HEK293 (cell line): ENCODE results near the gene NFE2L2.

Experiments
- FEZF1 ChIP-seq: fragments of 450-650 bp; formaldehyde crosslinking; IDR thresholded peaks from 2 replicates; pipeline ENCODE4 v1.5.1; 2016; ENCODE audit warnings: missing biosample characterization, missing genetic modification characterization
- HOXA7 ChIP-seq: sonication (generic); formaldehyde crosslinking; IDR thresholded peaks from 2 replicates; pipeline ENCODE4 v1.8.1; 2022; ENCODE audit warnings: missing genetic modification reagents, borderline replicate concordance
- KLF1 ChIP-seq: fragments of 450-650 bp; formaldehyde crosslinking; IDR thresholded peaks from 2 replicates; pipeline ENCODE4 v1.5.1; 2016; ENCODE audit warnings: missing biosample characterization, missing genetic modification characterization
- KLF8 ChIP-seq: fragments of 450-650 bp; formaldehyde crosslinking; IDR thresholded peaks from 2 replicates; pipeline ENCODE4 v1.5.1; 2016; ENCODE audit warnings: missing biosample characterization, missing genetic modification characterization
- MYNN ChIP-seq: fragments of 450-650 bp; formaldehyde crosslinking; IDR thresholded peaks from 2 replicates; pipeline ENCODE4 v1.5.1; 2016; ENCODE audit warnings: missing biosample characterization, missing genetic modification characterization, borderline replicate concordance
- ZBTB1 ChIP-seq: fragments of 450-650 bp; formaldehyde crosslinking; IDR thresholded peaks from 2 replicates; pipeline ENCODE4 v1.5.1; 2016; ENCODE audit warnings: missing biosample characterization, missing genetic modification characterization
- ZBTB6 ChIP-seq: fragments of 450-650 bp; formaldehyde crosslinking; IDR thresholded peaks from 2 replicates; pipeline ENCODE4 v1.5.1; 2017; ENCODE audit warnings: missing biosample characterization, missing genetic modification characterization
- ZBTB7A ChIP-seq: fragments of 450-650 bp; formaldehyde crosslinking; IDR thresholded peaks from 2 replicates; pipeline ENCODE4 v1.5.1; 2016; ENCODE audit warnings: low read depth, missing biosample characterization, missing genetic modification characterization
- ZEB2 ChIP-seq: fragments of 450-650 bp; formaldehyde crosslinking; IDR thresholded peaks from 2 replicates; pipeline ENCODE4 v1.5.1; 2016; ENCODE audit warnings: missing biosample characterization, missing genetic modification characterization
- ZNF10 ChIP-seq: fragments of 450-650 bp; formaldehyde crosslinking; IDR thresholded peaks from 2 replicates; pipeline ENCODE4 v1.5.1; 2017; ENCODE audit warnings: missing biosample characterization, missing genetic modification characterization
- ZNF121 ChIP-seq: fragments of 450-650 bp; formaldehyde crosslinking; IDR thresholded peaks from 2 replicates; pipeline ENCODE4 v1.5.1; 2016; ENCODE audit warnings: missing biosample characterization, missing genetic modification characterization
- ZNF184 ChIP-seq: fragments of 450-650 bp; IDR thresholded peaks from 2 replicates; pipeline ENCODE4 v1.5.1; 2018; ENCODE audit warnings: missing biosample characterization, mild to moderate bottlenecking, missing genetic modification characterization
- ZNF214 ChIP-seq: fragments of 450-650 bp; formaldehyde crosslinking; IDR thresholded peaks from 2 replicates; pipeline ENCODE4 v1.5.1; 2017; ENCODE audit warnings: missing biosample characterization, mild to moderate bottlenecking, missing genetic modification characterization, borderline replicate concordance
- ZNF280D ChIP-seq: fragments of 450-650 bp; formaldehyde crosslinking; IDR thresholded peaks from 2 replicates; pipeline ENCODE4 v1.5.1; 2016; ENCODE audit warnings: missing biosample characterization, missing genetic modification characterization
- ZNF391 ChIP-seq: fragments of 450-650 bp; formaldehyde crosslinking; IDR thresholded peaks from 2 replicates; pipeline ENCODE4 v1.5.1; 2016; ENCODE audit warnings: low read depth, missing biosample characterization, missing genetic modification characterization, borderline replicate concordance
- ZNF449 ChIP-seq: fragments of 450-650 bp; formaldehyde crosslinking; IDR thresholded peaks from 2 replicates; pipeline ENCODE4 v1.5.1; 2017; ENCODE audit warnings: missing biosample characterization, mild to moderate bottlenecking, missing genetic modification characterization, moderate library complexity
- ZNF521 ChIP-seq: fragments of 450-650 bp; formaldehyde crosslinking; IDR thresholded peaks from 2 replicates; pipeline ENCODE4 v1.5.1; 2017; ENCODE audit warnings: missing biosample characterization, mild to moderate bottlenecking, missing genetic modification characterization
- ZNF529 ChIP-seq: fragments of 450-650 bp; formaldehyde crosslinking; IDR thresholded peaks from 2 replicates; pipeline ENCODE4 v1.5.1; 2017; ENCODE audit warnings: missing genetic modification characterization, missing biosample characterization; ENCODE audit not compliant: insufficient replicate concordance
- ZNF555 ChIP-seq: fragments of 450-650 bp; formaldehyde crosslinking; conservative IDR thresholded peaks from 2 replicates; pipeline ENCODE4 v1.5.1; 2017; ENCODE audit warnings: missing biosample characterization, mild to moderate bottlenecking, missing genetic modification characterization, inconsistent platforms
- ZNF571 ChIP-seq: fragments of 450-650 bp; formaldehyde crosslinking; IDR thresholded peaks from 2 replicates; pipeline ENCODE4 v1.5.0; 2017; ENCODE audit warnings: missing biosample characterization, missing genetic modification characterization
- ZNF670 ChIP-seq: fragments of 450-650 bp; formaldehyde crosslinking; IDR thresholded peaks from 2 replicates; pipeline ENCODE4 v1.5.1; 2016; ENCODE audit warnings: missing biosample characterization, missing genetic modification characterization, low read depth
- ZNF704 ChIP-seq: fragments of 450-650 bp; formaldehyde crosslinking; IDR thresholded peaks from 2 replicates; pipeline ENCODE4 v1.5.1; 2016; ENCODE audit warnings: missing biosample characterization, missing genetic modification characterization
- ZNF776 ChIP-seq: fragments of 450-650 bp; formaldehyde crosslinking; IDR thresholded peaks from 2 replicates; pipeline ENCODE4 v1.5.0; 2017; ENCODE audit warnings: missing biosample characterization, missing genetic modification characterization, borderline replicate concordance
- ZNF791 ChIP-seq: fragments of 450-650 bp; formaldehyde crosslinking; IDR thresholded peaks from 2 replicates; pipeline ENCODE4 v1.5.1; 2016; ENCODE audit warnings: missing biosample characterization, missing genetic modification characterization
- ZNF843 ChIP-seq: fragments of 450-650 bp; formaldehyde crosslinking; IDR thresholded peaks from 2 replicates; pipeline ENCODE4 v1.5.1; 2016; ENCODE audit warnings: missing biosample characterization, missing genetic modification characterization
- TF ChIP-seq, protein P1 (sequence below): fragments of 450-650 bp; formaldehyde crosslinking; IDR thresholded peaks from 2 replicates; pipeline ENCODE4 v1.5.1; 2016; ENCODE audit warnings: missing biosample characterization, missing genetic modification characterization
- TF ChIP-seq, protein P2 (sequence below): fragments of 450-650 bp; formaldehyde crosslinking; IDR thresholded peaks from 2 replicates; pipeline ENCODE4 v1.5.1; 2016; ENCODE audit warnings: missing biosample characterization, missing genetic modification characterization
- TF ChIP-seq, protein P3 (sequence below): fragments of 450-650 bp; formaldehyde crosslinking; IDR thresholded peaks from 2 replicates; pipeline ENCODE4 v1.5.1; 2016; ENCODE audit warnings: missing biosample characterization, missing genetic modification characterization
- TF ChIP-seq, protein P4 (sequence below): fragments of 450-650 bp; formaldehyde crosslinking; IDR thresholded peaks from 2 replicates; pipeline ENCODE4 v1.5.1; 2016; ENCODE audit warnings: missing biosample characterization, missing genetic modification characterization

NFE2L2 gene

DNA sequence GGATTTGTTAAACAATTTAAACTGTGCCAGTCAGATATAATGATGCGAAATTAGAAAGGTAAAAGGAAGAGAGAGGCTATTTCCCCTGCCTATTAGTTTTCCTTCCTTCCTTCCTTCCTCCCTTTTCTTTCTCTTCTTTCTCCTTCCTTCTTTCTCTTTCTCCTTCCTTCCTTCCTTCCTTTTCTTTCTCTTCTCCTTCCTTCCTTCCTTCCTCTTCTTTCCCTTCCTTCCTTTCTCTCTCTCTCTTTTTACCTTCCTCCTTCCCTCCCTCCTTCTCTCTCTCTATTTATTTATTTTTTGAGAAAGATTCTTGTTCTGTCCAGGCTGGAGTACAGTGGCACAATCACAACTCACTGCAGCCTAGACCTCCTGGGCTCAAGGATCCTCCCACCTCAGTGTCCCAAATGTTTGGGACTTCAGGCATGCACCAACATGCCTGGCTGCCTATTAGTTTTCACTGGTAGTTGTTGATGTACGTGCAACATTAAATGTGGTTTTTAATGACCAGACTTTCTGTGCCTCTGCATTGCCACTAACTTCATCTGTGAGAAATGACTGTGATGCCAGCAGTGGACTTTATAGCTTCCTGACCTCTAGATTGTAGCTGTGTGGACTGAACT lies 48.7 kb upstream of the NFE2L2 start (continued):
- TF ChIP-seq ZNF704 (tag by site-specific recombination), result no peak
- TF ChIP-seq, protein P1, sequence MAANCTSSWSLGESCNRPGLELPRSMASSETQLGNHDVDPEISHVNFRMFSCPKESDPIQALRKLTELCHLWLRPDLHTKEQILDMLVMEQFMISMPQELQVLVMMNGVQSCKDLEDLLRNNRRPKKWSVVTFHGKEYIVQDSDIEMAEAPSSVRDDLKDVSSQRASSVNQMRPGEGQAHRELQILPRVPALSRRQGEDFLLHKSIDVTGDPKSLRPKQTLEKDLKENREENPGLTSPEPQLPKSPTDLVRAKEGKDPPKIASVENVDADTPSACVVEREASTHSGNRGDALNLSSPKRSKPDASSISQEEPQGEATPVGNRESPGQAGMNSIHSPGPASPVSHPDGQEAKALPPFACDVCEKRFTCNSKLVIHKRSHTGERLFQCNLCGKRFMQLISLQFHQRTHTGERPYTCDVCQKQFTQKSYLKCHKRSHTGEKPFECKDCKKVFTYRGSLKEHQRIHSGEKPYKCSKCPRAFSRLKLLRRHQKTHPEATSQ (tag by site-specific recombination), result no peak
- no peak for TF ChIP-seq ZNF10 (tag by site-specific recombination)
- TF ChIP-seq FEZF1 (tag by site-specific recombination), result no peak
- TF ChIP-seq ZNF280D (tag by site-specific recombination), result no peak
- TF ChIP-seq, protein P2, sequence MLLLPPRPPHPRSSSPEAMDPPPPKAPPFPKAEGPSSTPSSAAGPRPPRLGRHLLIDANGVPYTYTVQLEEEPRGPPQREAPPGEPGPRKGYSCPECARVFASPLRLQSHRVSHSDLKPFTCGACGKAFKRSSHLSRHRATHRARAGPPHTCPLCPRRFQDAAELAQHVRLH (tag by site-specific recombination), result no peak
- no peak for TF ChIP-seq ZNF670 (tag by site-specific recombination)
- no peak for TF ChIP-seq ZNF121
- no peak for TF ChIP-seq ZNF529 (tag by site-specific recombination)
- TF ChIP-seq ZNF214 (tag by site-specific recombination), result no peak
- TF ChIP-seq KLF8 (tag by site-specific recombination), result no peak
- 0 out of 2 replicates have a peak, but pooled peaks have one; percentile 4 for TF ChIP-seq ZBTB1 (tag by site-specific recombination)
- TF ChIP-seq ZNF571 (tag by site-specific recombination), result no peak
- no peak for TF ChIP-seq KLF1
- TF ChIP-seq ZEB2 (tag by site-specific recombination), result peak; percentile 38; the same call in 1 of the 2 replicates
- TF ChIP-seq ZBTB6 (tag by site-specific recombination), result peak; percentile 60; the same call in 1 of the 2 replicates
- no peak for TF ChIP-seq ZNF776 (tag by site-specific recombination)
- 0 out of 2 replicates have a peak, but pooled peaks have one; percentile 29 for TF ChIP-seq ZNF843
- TF ChIP-seq ZNF555, result no peak
- peak; percentile 25; the same call in 1 of the 2 replicates for TF ChIP-seq ZNF449 (tag by site-specific recombination)
- no peak for TF ChIP-seq ZNF391 (tag by site-specific recombination)
- TF ChIP-seq ZNF791 (tag by site-specific recombination), result no peak
- TF ChIP-seq ZNF184 (tag by site-specific recombination), result no peak
- TF ChIP-seq, protein P3, sequence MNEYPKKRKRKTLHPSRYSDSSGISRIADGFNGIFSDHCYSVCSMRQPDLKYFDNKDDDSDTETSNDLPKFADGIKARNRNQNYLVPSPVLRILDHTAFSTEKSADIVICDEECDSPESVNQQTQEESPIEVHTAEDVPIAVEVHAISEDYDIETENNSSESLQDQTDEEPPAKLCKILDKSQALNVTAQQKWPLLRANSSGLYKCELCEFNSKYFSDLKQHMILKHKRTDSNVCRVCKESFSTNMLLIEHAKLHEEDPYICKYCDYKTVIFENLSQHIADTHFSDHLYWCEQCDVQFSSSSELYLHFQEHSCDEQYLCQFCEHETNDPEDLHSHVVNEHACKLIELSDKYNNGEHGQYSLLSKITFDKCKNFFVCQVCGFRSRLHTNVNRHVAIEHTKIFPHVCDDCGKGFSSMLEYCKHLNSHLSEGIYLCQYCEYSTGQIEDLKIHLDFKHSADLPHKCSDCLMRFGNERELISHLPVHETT, result no peak
- no peak for TF ChIP-seq MYNN
- TF ChIP-seq ZNF521, result no peak
- TF ChIP-seq ZBTB7A, result no peak
- TF ChIP-seq, protein P4, sequence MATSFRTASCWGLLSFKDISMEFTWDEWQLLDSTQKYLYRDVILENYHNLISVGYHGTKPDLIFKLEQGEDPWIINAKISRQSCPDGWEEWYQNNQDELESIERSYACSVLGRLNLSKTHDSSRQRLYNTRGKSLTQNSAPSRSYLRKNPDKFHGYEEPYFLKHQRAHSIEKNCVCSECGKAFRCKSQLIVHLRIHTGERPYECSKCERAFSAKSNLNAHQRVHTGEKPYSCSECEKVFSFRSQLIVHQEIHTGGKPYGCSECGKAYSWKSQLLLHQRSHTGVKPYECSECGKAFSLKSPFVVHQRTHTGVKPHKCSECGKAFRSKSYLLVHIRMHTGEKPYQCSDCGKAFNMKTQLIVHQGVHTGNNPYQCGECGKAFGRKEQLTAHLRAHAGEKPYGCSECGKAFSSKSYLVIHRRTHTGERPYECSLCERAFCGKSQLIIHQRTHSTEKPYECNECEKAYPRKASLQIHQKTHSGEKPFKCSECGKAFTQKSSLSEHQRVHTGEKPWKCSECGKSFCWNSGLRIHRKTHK (tag by site-specific recombination), result no peak
- no peak for TF ChIP-seq HOXA7 (CRISPR knock-in tag)
